ENCODE measurements around the gene EIF2AK3. TPM values are rescaled to one million over a fixed set of nuclear protein-coding genes. Genes with fewer than 3 reads are reported as not detected.
A peak's percentile ranks its signal among the peaks of the same experiment; 100 is the strongest.
"Not testable (repeated sequence)": the region's sequence is repeated elsewhere in the genome, so short reads cannot be mapped to it uniquely, and the experiment has no call there.

Gene EIF2AK3
- total and polyA plus RNA-seq, 12 donors = 4.6 to 21.5 (median 9.9) TPM

- Histone ChIP-seq H3K4me3 (peak overlapping the region in 2 of 10 donors; percentile 10 to 26), H3K36me3 (peaks cover 0 to 8% (median 0%) of the 10 kb centered on the region in 9 donors), H3K27ac (no peak overlapping the region), H3K27me3 (peaks cover 0 to 31% (median 24%) of the 10 kb centered on the region in 7 donors), H3K9me3 (no peaks in the 10 kb centered on the region), H3K4me1 (peaks cover 0 to 6% (median 0%) of the 10 kb centered on the region in 9 donors)
- TF ChIP-seq CTCF (IDR thresholded peaks at IDR 0.05) = no peak
- ATAC-seq (peak in 1 of 8 donors; percentile 36), DNase-seq (no peak)
- WGBS, 2 donors = 7 to 11% methylated on average over 36 of the region's 36 CpGs
- intact Hi-C loops (cut with DNase I) = no loop called here
Observed at GRCh38 chr2:88549616-88550292, 77.5 kb downstream of the EIF2AK3 start.

DNA sequence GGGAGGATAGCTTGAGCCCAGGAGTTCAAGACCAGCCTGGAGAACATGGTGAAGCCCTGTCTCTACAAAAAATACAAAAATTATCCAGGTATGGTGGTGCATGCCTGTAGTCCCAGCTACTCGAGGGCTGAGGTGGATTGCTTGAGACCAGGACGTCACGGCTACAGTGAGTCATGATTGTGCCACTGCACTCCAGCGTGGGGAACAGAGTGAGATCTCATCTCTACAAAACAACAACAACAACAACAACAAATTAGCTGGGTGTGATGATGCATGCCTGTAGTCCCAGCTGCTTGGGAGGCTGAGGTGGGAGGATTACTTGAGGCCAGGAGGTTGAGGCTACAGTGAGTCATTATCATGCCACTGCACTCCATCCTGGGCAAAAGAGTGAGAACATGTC, 81.0 kb downstream of the EIF2AK3 start:
- H3K36me3 ChIP-seq; intact Hi-C loops (cut with DNase I); H3K4me1 ChIP-seq; H3K4me3 ChIP-seq; ATAC-seq; H3K27ac ChIP-seq; DNase-seq; H3K9me3 ChIP-seq: not testable (repeated sequence)
- H3K27me3 ChIP-seq = peaks cover 0 to 40% (median 24%) of the 10 kb centered on the region in 7 donors
- 86 to 93% methylated on average over 4 of the region's 4 CpGs for WGBS, 2 donors

DNA sequence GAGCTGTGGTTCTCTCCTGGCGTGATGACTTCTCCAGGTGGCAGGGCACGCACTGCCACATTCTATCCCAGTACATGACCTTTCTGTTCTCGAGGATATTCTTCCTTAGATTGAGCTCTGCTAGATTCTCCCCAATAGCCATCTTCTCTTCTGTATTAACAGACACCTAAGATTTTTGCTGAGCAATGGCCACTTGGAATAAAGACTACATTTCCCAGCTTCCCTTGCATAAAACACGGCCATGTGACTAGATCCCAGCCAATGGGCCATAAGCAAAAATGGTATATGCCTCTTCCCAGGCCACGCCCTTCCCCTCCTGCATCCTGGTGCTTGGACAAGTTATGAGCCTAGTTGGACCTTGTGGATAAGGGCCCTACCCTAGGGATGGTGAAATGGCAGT, 82.1 kb downstream of the EIF2AK3 start:
- DNase-seq (no peak), ATAC-seq (no peak)
- no peak for TF ChIP-seq CTCF (IDR thresholded peaks at IDR 0.05)
- intact Hi-C loops (cut with DNase I) = no loop called here
- Histone ChIP-seq H3K4me3 (no peak overlapping the region), H3K4me1 (peaks cover 0 to 6% (median 0%) of the 10 kb centered on the region in 9 donors), H3K9me3 (no peaks in the 10 kb centered on the region), H3K27ac (no peak overlapping the region), H3K27me3 (peaks cover 0 to 33% (median 20%) of the 10 kb centered on the region in 7 donors), H3K36me3 (no peaks in the 10 kb centered on the region)
- WGBS, 2 donors = 75 to 76% methylated on average over 5 of the region's 5 CpGs

DNA sequence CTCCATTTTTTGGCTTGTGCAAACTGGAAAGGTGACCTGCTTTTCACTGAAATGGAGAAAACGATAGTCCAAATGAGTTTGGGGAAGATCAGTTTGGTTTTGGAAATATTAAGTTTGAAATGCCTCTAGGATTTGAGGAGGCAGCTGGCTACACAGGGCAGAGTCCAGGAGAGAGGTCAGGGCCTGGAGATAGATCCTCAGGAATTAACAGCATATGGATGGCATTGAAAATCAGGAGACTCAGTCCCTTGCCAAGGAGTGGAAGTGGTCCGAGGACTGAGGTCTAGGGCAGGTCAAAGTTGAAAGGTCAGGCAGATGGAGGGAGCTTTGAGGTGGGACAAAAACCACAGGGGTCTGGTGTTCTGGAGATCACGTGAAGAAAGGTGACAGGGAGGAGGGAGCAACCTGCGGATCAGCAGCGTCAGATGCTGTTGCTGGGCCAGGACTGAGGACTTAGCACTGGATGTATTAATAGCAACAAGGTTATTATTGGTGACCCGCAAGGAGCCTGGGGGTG, 83.7 kb downstream of the EIF2AK3 start:
- Histone ChIP-seq H3K4me1 (no peaks in the 10 kb centered on the region), H3K27me3 (peaks cover 0 to 18% (median 4%) of the 10 kb centered on the region in 7 donors), H3K27ac (no peak overlapping the region), H3K9me3 (no peaks in the 10 kb centered on the region), H3K36me3 (no peaks in the 10 kb centered on the region), H3K4me3 (no peak overlapping the region)
- intact Hi-C loops (cut with DNase I) = no loop called here
- no peak for ATAC-seq
- no peak for TF ChIP-seq CTCF (IDR thresholded peaks at IDR 0.05)
- WGBS, 2 donors = 70 to 76% methylated on average over 6 of the region's 6 CpGs
- DNase-seq = no peak

GRCh38 chr2:88542668-88543067, 84.6 kb downstream of the EIF2AK3 start:
- Histone ChIP-seq H3K4me1 (no peaks in the 10 kb centered on the region), H3K27ac (no peak overlapping the region), H3K36me3 (no peaks in the 10 kb centered on the region), H3K9me3 (no peaks in the 10 kb centered on the region), H3K27me3 (peaks cover 0 to 17% (median under 1%) of the 10 kb centered on the region in 7 donors), H3K4me3 (no peak overlapping the region)
- DNase-seq = no peak
- intact Hi-C loops (cut with DNase I) = no loop called here
- WGBS, 2 donors = 83 to 86% methylated on average over 6 of the region's 6 CpGs
- no peak for TF ChIP-seq CTCF (IDR thresholded peaks at IDR 0.05)
- no peak for ATAC-seq

All from heart right ventricle (tissue), 16 donors.